Left colon (tissue), 2 donors: ENCODE data around the gene ZC2HC1B. TPM values are rescaled to one million over a fixed set of nuclear protein-coding genes. Genes with fewer than 3 reads are reported as not detected.
"Not testable (repeated sequence)": the region's sequence is repeated elsewhere in the genome, so short reads cannot be mapped to it uniquely, and the experiment has no call there.

ENCODE experiments used
- ATAC-seq: fragments of 200-7000 bp; cut with Tn5 transposase; one replicate; pipeline ENCODE4 v1.9.1; 2020; ENCODE audit warnings: mild to moderate bottlenecking, moderate library complexity
- DNase-seq, 2 donors: peaks; one replicate each; pipeline ENCODE4 v3.0.0-alpha.2; 2020
- intact Hi-C, 2 donors: fragments of 100-400 bp; cut with DNase I in 1 of 2; cut with micrococcal nuclease in 1 of 2; formaldehyde crosslinking; loops; one replicate each; pipeline versions ENCODE4 v1.11.2 to v1.14.0; 2022; cut with DNase I, micrococcal nuclease
- total RNA-seq, 2 donors: library from RNA; stranded (reverse); fragmentation: NEBNext Ultra II Directional; extraction: Animal tissue kit (Norgen Biotek cat#: 25700); gene quantifications; one replicate each; pipeline ENCODE4 v1.2.1, GENCODE V29; 2021
- donor health status: DM: no; HTN: no; CAD: no.
- donor health status: DM: yes; HTN: yes; CAD: no.

Gene ZC2HC1B
- total RNA-seq, 2 donors from 2014 or later = not detected

DNA sequence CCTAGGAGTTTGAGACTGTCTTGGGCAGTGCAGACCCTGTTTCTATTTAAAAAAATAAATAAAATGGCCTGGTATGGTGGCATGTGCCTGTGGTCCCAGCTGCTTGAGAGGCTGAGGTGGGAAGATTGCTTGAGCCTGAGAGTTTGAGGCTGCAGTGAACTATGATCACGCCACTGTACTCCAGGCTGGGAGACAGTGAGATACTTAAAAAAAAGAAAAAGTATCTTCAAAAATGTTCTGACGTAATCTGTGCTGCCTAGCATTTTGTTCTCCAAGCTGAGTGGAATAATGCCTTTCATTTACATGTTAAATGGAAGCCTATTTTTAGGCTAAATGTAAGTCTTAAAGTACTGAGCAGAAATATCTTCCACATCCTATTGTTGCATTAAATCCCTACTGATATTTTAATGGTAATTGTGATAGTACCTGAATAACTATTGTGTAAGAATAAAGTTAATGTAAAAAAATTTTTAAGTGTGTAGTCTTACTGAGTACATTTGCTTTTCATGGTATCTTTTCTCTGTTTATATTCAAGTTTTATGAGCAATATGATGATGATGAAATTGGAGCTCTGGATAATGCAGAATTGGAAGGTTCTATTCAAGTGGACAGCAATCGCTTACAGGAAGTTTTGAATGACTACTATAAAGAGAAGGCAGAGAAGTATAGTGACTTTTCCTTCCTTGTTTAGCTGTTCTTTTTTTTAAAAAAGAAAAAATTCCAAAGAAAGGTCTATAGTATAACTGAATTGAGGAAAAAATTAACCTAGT is 4.2 kb upstream of the ZC2HC1B start:
- DNase-seq = no peak
- intact Hi-C loops = no loop called here
- ATAC-seq = no peak

DNA sequence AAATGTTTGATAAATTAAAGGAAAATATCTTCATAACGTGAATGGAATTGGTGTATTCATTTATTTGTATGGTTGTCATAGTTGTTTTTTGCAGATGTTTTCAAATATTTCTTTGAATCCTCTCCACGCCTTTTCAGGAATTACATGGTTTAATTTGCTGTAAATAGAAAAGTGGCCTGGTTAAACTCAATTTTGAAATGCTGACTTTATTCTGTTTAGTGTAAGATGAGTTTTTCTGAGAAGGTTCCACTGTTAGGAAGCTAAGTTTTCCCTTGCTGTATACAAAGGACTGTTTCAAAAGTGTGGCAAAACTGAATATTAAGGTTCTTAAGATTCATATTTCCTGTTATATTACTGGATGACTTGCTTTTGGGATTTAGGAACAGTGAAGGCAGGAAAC is 503 bp upstream of the ZC2HC1B start:
- no peak for DNase-seq
- ATAC-seq = no peak
- intact Hi-C loops = no loop called here

DNA sequence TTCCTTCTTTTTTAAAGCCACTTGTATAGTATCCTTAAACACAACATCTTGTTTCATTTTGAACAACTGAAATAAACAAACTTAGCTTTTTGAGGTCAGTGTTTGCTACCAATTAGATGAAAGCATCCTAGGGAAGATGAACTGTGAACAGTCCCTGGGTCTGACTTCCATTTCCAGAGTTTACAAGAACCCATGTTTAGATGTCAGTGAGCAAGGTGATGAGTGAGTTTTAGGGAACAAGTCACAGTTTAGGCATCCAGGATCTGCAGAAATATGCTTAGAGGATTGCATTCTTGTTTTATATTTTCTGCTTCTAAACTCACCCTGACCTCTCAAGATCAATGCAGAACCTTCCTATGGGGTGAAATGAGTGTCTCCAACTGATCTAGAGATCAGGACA is 3.0 kb downstream of the ZC2HC1B start:
- ATAC-seq (no peak), DNase-seq (no peak)
- intact Hi-C loops = no loop called here

DNA sequence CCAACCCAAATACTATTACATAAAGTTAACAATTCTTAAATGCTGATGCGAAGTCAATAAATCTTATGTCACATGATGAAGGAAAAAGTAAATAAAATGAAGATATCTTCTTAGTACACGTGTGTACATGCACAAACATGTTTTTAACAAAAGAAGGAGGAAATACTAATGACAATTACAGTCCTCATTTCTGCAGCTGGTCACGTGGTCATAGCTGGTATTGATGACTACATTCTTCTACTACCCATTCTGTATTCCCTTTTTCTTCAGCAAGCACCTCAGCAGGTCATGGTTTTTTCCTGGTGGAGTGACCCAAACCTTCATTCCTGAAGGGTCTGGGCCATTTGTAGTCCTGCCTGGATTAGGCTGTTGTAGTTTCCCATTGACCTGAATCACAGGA is 4.5 kb downstream of the ZC2HC1B start:
- ATAC-seq, intact Hi-C loops, DNase-seq: not testable (repeated sequence)

DNA sequence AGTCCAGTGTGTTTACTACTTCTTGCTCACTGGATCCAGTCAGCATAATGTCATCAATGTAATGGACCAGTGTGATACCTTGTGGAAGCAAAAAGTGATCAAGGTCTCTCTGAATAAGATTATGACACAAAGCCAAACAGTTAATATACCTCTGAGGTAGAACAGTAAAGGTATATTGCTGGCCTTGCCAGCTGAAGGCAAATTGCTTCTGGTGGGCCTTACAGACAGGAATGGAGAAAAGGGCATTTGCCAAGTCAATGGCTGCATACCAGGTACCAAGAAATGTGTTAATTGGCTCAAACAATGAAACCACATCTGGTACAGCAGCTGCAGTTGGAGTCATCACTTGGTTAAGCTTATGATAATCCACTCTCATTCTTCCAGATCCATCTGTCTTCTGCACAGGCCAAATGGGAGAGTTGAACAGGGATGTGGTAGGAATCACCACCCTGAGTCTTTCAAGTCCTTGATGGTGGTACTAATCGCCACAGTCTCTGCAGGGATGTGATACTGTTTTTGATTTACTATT is 7.0 kb downstream of the ZC2HC1B start:
- intact Hi-C loops, ATAC-seq, DNase-seq: not testable (repeated sequence)

DNA sequence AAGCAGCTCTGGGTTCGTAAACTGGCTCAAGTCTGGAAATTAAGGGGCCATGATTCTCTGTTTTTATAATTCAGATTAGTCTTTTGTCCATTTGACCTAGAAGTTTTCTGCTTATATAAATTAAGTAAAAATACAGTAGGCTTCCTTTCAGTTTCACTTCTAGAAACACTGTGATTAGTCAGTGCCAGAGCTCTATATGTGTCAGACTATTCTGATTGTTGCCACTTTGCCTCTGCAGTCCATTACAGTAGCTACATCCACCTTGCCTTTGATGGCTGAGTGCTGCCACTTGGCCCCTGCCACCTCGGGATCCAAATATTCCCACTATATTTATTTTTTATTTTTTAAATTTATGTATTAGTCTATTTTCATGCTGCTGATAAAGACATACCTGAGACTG is 7.9 kb downstream of the ZC2HC1B start:
- ATAC-seq = no peak
- intact Hi-C loops = no loop called here

DNA sequence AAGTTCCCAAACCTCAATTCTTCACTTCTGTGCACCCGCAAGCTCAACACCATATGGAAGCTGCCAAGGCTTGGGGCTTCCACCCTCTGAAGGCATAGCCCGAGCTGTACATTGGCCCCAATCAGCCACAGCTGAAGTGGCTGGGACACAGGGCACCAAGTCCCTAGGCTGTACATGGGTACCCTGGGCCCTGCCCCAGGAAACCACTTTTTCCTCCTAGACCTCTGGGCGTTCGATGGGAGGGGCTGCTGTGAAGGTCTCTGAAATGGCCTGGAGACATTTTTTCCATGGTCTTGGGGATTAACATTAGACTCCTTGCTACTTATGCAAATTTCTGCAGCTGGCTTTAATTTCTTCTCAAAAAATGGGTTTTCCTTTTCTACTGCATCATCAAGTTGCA is 9.3 kb downstream of the ZC2HC1B start:
- ATAC-seq, intact Hi-C loops, DNase-seq: not testable (repeated sequence)

More for the DNA sequence above, 7.9 kb downstream of the ZC2HC1B start:
- DNase-seq = no peak

DNA sequence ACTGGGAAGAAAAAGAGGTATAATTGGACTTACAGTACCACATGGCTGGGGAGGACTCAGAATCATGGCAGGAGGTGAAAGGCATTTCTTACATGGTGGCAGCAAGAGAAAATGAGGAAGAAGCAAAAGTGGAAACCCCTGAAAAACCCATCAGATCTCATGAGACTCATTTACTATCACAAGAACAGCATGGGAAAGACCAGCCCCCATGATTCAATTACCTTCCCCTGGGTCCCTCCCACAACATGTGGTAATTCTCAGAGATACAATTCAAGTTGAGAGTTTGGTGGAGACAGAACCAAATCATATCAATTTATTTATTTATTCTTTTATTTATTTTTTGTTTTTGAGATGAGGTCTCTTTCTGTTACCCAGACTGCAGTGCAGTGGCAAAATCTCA is 10.2 kb downstream of the ZC2HC1B start:
- DNase-seq, intact Hi-C loops, ATAC-seq: not testable (repeated sequence)

DNA sequence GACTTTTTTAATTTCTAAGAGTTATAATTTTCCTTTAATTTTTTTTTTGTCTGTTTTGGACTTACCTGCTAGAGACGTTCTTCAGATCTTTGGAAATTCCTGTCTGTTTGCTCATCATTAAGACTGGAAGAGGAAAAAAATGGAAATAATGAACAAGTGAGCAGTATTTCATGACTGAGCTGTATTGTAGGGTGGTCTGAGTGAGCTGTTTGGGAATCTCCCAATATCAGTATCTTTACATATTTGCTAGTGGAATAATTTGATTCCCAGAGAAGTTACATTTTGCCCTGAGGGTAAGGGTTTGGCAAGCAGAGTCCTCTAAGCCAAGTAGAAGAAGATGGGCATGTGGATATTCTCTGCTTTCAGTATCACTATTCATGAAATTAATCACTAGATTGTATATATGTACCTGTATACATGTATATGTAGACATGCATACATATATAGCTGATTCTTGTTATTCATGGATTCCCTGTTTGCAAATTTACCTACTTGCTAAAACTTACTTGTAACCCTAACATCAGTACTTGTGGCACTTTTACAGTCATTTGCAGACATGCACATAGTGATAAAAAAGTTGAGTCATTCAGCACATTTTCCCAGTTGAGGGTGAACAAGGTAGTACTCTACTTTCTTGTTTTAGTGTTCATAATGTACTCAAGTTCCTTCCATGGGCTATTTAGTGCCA is 13.5 kb downstream of the ZC2HC1B start:
- intact Hi-C loops = no loop called here
- DNase-seq (no peak), ATAC-seq (peak; percentile 8)

DNA sequence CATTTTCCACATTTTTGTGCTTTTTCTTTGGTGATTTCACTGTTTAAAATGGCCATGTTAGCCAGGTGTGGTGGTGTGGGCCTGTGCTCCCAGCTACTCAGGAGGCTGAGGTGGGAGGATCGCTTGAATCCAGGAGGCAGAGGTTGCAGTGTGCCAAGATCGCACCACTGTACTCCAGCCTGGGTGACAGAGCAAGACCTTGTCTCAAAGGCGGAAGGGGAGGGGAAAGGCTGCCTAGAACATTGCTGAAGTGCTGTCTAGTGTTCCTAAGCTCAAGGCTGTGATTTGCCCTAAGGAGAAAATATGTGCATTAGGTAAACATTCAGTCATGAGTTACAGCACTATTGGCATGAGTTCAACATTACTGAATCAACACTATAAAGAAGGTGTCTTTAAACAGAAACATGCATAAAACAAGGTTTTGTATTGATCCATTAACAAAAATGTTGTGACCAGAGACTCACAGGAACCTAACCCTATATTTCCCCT is 14.0 kb downstream of the ZC2HC1B start:
- peak; percentile 97 for ATAC-seq
- intact Hi-C loops = no loop called here

DNA sequence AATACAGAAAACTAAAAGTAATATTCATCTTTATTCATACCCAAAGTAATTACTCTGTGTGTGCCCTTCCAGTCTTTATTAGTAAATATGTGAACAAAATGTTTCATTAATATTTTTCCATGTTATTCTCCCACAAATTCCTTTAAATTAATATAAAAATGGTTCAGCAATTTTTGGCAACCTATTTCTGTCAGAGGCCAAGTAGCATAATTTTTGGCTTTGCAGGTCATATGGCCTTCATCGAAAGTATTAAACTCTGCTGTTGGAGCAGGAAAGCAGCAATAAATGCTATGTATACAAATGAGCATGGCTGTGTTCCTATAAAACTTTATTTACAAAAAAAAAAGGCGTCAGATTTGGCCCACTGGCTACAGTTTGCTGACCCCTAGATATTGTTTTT is 16.1 kb downstream of the ZC2HC1B start:
- intact Hi-C loops = no loop called here
- DNase-seq (no peak), ATAC-seq (no peak)

More for the DNA sequence above, 14.0 kb downstream of the ZC2HC1B start:
- peak in 1 of 2 donors; percentile 28 for DNase-seq

DNA sequence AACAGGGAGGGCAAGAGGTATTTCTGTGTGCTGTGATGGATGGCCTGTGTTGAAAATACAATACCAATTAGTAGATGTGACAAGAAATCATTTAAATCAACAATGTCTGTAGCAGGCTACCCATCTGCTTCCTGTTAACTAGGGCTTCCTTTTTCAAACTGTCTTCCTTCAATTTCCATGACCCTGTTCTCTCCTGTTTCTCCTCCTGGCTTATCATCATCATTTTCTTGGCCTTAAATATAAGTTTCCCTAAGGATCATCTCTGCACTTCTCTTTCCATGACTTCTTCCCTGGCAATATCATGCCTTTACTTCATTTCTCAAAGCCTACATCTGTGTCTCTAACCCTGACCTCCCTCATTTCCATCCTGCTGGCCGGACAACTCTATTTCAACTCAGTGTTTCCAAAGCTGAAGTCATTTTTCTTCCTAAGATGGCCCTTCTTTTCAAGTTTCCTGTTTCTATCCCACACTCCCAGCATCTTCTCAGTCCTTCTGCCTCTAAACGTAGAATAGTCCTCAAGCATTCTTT is 18.2 kb downstream of the ZC2HC1B start:
- ATAC-seq (no peak), DNase-seq (no peak)
- intact Hi-C loops = no loop called here

DNA sequence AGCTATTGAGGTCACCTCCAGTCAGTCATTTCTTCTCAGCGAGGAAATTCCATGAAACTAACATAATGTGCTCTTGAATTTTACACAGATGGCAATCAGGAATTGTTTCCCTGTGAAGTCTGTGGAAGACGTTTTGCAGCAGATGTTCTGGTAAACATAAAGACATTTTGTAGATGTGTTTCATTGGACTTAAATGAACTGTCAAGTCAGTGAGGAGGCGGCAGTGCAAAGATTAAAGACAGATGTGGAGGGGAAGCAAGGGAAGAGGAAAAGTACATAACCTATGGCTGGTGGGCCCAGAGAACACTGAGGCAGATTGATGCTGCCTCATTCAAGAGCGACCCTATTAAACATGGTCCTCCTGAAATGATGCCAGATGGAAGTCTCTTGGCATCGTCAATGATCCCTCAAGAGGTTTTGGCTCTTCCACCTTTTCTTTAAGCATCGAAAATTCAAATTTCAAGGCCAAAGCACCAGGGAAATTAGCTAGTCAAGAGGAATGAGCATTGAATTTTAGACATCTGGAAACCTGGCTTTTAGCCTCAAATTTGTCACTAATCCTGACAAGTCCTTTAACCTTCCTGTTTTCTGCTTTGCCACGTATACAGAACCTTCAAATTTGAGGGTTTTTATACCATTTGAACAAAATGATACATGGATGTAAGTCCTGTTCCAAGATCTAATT is 20.1 kb downstream of the ZC2HC1B start:
- no peak for ATAC-seq
- intact Hi-C loops = no loop called here
- no peak for DNase-seq

DNA sequence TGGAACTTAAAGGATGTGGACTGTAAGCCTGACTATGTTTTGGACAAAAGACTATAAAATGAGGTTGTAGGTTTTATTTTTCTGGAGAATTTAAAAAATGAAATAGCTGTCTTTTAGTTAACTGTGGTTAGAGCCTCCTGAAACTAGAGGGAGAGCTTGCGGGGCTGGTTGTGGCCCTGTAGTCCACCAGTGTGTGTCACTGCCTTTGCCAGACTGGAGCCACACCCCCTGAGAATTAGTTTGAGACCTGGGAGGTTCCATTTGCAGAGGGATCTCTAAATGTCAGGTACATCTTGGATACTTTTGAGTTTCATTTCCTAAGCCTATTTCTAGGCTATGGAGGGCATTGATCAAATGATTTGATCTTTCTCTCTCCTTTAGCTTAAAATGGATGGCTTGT is 20.8 kb downstream of the ZC2HC1B start:
- DNase-seq (no peak), ATAC-seq (no peak)
- intact Hi-C loops = no loop called here

DNA sequence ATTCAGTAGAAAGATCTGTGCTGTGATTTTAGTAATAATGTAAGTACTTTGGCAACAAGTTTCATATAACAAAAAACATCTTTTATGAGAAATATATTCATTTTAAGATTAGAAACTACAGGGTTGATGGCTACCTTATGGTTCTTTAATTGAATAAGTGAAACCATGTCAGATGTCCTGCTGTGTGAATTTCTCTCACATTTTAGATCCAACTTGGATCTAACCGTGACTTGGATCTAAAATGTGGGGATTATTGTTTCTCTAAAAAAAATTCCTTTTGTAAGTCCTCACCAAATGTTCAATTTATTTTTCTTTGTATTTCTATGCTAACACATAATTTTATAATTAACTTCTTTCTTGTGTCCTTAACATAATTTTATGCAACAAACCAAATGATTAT is 30.4 kb downstream of the ZC2HC1B start:
- ATAC-seq (no peak), DNase-seq (no peak)
- intact Hi-C loops = no loop called here

DNA sequence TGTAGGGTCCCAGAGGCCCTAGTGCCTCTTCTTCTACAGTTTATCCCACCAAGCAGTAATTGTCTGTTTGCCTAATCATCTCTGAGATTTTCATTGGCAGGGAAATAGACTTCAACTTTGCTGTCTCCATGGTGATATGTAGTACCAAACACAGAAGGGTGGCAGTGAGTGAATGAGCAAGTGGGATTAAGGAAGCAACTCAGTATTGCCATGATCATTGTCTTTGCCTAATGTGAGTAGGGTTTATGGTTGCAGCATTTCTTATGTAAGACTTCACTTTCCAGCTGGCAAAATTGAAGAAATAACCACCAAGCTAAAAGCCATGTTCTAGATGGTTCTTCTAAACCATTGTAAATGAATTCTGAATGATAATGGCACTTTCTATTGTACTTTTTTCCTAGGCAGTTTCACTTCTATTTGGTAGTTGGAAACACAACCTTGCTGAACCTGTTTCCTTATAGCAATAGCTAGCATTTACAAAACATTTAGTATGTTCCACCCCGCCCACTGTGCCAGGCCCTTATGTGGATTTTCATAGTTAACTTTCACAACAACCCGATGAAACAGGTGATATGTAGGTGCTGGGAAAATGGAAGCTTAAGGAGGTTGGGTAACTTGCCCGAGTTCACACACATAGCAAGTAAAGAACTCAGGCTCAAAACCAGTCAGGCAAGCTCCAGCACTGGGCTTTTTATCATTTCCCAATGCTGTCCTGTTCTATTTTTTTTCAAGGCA is 32.0 kb downstream of the ZC2HC1B start:
- DNase-seq = peak; percentile 54
- peak; percentile 94 for ATAC-seq
- intact Hi-C loops = no loop called here

DNA sequence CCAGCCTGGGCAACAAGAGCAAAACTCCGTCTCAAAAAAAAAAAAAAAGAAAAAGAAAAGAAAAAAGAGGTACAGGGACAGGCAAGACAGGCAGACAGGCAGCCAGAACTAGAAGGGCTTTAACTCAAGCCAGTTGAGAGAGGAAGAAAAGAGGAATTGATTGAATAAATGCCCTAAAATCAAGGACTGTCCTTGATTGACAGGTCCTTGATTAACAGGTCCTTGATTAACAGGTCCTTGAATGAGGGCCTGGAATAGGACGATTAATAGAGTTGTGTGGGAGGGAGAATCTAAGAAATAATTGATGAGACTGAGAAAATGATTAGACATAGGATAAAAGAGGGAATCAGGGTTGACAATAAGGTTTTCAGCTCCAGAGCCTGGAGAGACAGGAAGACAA is 36.1 kb downstream of the ZC2HC1B start:
- ATAC-seq (no peak), DNase-seq (no peak)
- intact Hi-C loops = no loop called here

DNA sequence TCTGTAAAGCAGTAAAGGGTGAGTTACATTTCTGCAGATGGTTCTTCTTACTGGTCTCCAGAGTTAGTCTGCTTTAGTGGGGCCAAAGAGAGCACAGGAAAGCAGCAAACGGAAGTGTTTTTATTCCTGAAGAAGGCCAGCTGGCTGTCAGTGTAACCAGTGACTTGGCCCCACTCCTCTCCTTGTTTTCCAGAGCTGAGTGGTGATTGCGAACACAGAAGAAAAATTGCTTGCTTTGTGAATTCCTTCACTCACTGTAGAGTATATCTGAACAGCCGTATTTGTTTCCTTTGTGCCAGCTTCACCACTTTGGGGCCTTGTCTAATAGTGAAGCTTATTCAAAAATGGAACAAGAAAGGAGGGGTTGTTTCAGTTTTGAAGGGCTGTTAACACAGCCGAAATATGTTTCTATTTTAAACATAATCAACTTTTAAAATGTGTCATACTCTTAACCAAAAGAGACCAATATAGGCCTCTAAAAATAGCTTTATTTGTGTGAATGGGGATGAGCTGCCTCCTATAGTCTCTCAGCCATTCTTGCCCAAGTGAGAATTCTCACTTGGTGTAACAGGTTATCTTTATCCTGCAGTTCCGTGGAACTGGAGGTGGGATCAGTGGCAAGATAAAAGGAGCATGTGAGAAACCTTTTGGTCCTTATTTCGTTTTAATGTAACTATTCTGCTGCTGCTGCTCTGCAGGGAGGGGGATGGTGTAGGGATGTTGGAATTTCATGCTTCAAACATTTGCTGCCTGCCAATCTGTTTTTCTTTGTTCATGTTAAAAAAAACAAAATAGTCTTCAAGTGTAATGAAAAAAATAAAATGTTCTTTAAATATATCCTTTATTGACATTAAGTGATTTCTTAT is 37.8 kb downstream of the ZC2HC1B start:
- no peak for DNase-seq
- intact Hi-C loops = no loop called here
- no peak for ATAC-seq
